GM23338 (cell line): ENCODE results near the gene NOX4. TPM values are rescaled to one million over a fixed set of nuclear protein-coding genes. Genes with fewer than 3 reads are reported as not detected.
A peak's percentile ranks its signal among the peaks of the same experiment; 100 is the strongest.

Experiments
- ATAC-seq: fragments of 200-7000 bp; cut with Tn5 transposase; 3 replicates; pipeline ENCODE4 v1.9.1; 2020
- DNase-seq: peaks from one replicate; pipeline ENCODE4 v3.0.0-alpha.2; 2015; ENCODE audit warnings: low spot score
- H2AFZ ChIP-seq: fragments of 200-600 bp; sonication (generic); 2 replicates; pipeline ENCODE4 v1.8.0; 2016; ENCODE audit warnings: antibody characterized with exemption, mild to moderate bottlenecking, moderate library complexity
- H3F3A ChIP-seq: fragments of 200-600 bp; sonication (generic); replicated peaks from 2 replicates; pipeline ENCODE4 v1.8.0; 2017; ENCODE audit warnings: antibody characterized with exemption, mixed run types, low read depth
- H3K27ac ChIP-seq: fragments of 200-600 bp; sonication (generic); 2 replicates; pipeline ENCODE4 v1.6.1; 2016; ENCODE audit warnings: low read depth
- H3K27me3 ChIP-seq: fragments of 200-600 bp; sonication (generic); 2 replicates; pipeline ENCODE4 v1.8.0; 2016; ENCODE audit warnings: mild to moderate bottlenecking, mixed run types, moderate library complexity; ENCODE audit not compliant: insufficient read depth
- H3K36me3 ChIP-seq: fragments of 200-600 bp; sonication (generic); 2 replicates; pipeline ENCODE4 v1.8.0; 2016; ENCODE audit warnings: mild to moderate bottlenecking; ENCODE audit not compliant: insufficient read depth
- H3K4me1 ChIP-seq: fragments of 200-600 bp; sonication (generic); 2 replicates; pipeline ENCODE4 v1.8.0; 2016; ENCODE audit warnings: mild to moderate bottlenecking, moderate library complexity; ENCODE audit not compliant: insufficient read depth
- H3K4me2 ChIP-seq: fragments of 200-600 bp; sonication (generic); 2 replicates; pipeline ENCODE4 v1.7.1; 2017; ENCODE audit warnings: mixed run types
- H3K4me3 ChIP-seq: fragments of 200-600 bp; sonication (generic); 2 replicates; pipeline ENCODE4 v1.6.1; 2016; ENCODE audit warnings: mixed run types
- H3K79me2 ChIP-seq: fragments of 200-600 bp; sonication (generic); replicated peaks from 2 replicates; pipeline ENCODE4 v1.8.0; 2017; ENCODE audit warnings: mild to moderate bottlenecking; ENCODE audit not compliant: insufficient read depth
- H3K9me2 ChIP-seq: fragments of 200-600 bp; sonication (generic); 2 replicates; pipeline ENCODE4 v1.8.0; 2017; ENCODE audit not compliant: insufficient read depth
- H4K20me1 ChIP-seq: fragments of 200-600 bp; sonication (generic); replicated peaks from 2 replicates; pipeline ENCODE4 v1.8.0; 2017; ENCODE audit warnings: mild to moderate bottlenecking; ENCODE audit not compliant: insufficient read depth
- H3K27ac Mint-ChIP-seq: 2 replicates; pipeline ENCODE4 v1.8.0; 2020; ENCODE audit warnings: inconsistent platforms, mild to moderate bottlenecking, moderate library complexity, mixed read lengths
- H3K27me3 Mint-ChIP-seq: 3 replicates; pipeline ENCODE4 v1.8.0; 2022; ENCODE audit warnings: low read depth, mild to moderate bottlenecking, moderate library complexity, mixed read lengths, inconsistent platforms; ENCODE audit not compliant: insufficient read depth, poor library complexity
- H3K36me3 Mint-ChIP-seq: 3 replicates; pipeline ENCODE4 v1.8.0; 2021; ENCODE audit warnings: low read depth, mild to moderate bottlenecking, inconsistent platforms, moderate library complexity, mixed read lengths
- H3K4me1 Mint-ChIP-seq: 3 replicates; pipeline ENCODE4 v1.8.0; 2020; ENCODE audit warnings: mild to moderate bottlenecking, inconsistent platforms, mixed read lengths
- H3K4me3 Mint-ChIP-seq: 3 replicates; pipeline ENCODE4 v1.8.0; 2021; ENCODE audit warnings: moderate library complexity, mild to moderate bottlenecking, inconsistent platforms, mixed read lengths
- H3K9me3 Mint-ChIP-seq: 3 replicates; pipeline ENCODE4 v1.8.0; 2020; ENCODE audit warnings: moderate library complexity, mild to moderate bottlenecking, inconsistent platforms, mixed read lengths
- CREB1 ChIP-seq: fragments of 250-450 bp; sonication (Bioruptor Pico); IDR thresholded peaks from 2 replicates; pipeline ENCODE4 v1.5.0; 2020; ENCODE audit warnings: low read depth, mild to moderate bottlenecking, moderate library complexity
- ETS1 ChIP-seq: IDR thresholded peaks from 2 replicates; pipeline ENCODE4 v1.6.1; 2016; ENCODE audit warnings: antibody characterized with exemption
- EZH2 ChIP-seq: fragments of 200-600 bp; sonication (generic); IDR thresholded peaks from one replicate; pipeline ENCODE4 v1.8.0; 2017; ENCODE audit warnings: antibody characterized with exemption, mild to moderate bottlenecking, low read depth; ENCODE audit not compliant: unreplicated experiment
- JUNB ChIP-seq: IDR thresholded peaks from one replicate; pipeline ENCODE4 v1.6.1; 2016; ENCODE audit warnings: antibody characterized with exemption; ENCODE audit not compliant: unreplicated experiment
- NANOG ChIP-seq: IDR thresholded peaks from 2 replicates; pipeline ENCODE4 v1.6.1; 2016; ENCODE audit warnings: antibody characterized with exemption, borderline replicate concordance
- POLR2AphosphoS5 ChIP-seq: IDR thresholded peaks from 2 replicates; pipeline ENCODE4 v1.6.1; 2016; ENCODE audit warnings: antibody characterized with exemption, low read depth
- REST ChIP-seq: IDR thresholded peaks from one replicate; pipeline ENCODE4 v1.6.1; 2018; ENCODE audit warnings: antibody characterized with exemption; ENCODE audit not compliant: unreplicated experiment
- STAT1 ChIP-seq: IDR thresholded peaks from one replicate; pipeline ENCODE4 v1.6.1; 2016; ENCODE audit warnings: antibody characterized with exemption; ENCODE audit not compliant: unreplicated experiment
- ZNF331 ChIP-seq: fragments of 250-450 bp; sonication (Bioruptor Pico); IDR thresholded peaks from 2 replicates; pipeline ENCODE4 v1.5.0; 2020; ENCODE audit warnings: low read depth, mild to moderate bottlenecking, moderate library complexity
- polyA plus RNA-seq: library from polyadenylated mRNA; unstranded; fragments of >200 nt; fragmentation: Nextera tagmentation; extraction: Ambion mirVana; gene quantifications from 2 replicates; pipeline ENCODE4 v1.2.1, GENCODE V29; 2016
- total RNA-seq: library from RNA; depleted of rRNA; stranded (reverse); fragments of >200 nt; shearing (Covaris generic); gene quantifications from 2 replicates; pipeline ENCODE4 v1.2.3, GENCODE V29; 2014
- TF ChIP-seq, protein P1 (sequence below), 2 experiments: fragments of 200-600 bp in 1 of 2; sonication (generic) in 1 of 2; conservative IDR thresholded peaks; 2 replicates each; pipeline versions ENCODE4 v1.5.1 to v1.6.1; 2016 to 2017; ENCODE audit warnings: antibody characterized with exemption in 2 of 2, low read depth in 2 of 2, mild to moderate bottlenecking in 2 of 2, moderate library complexity in 1 of 2

The NOX4 gene
- total and polyA plus RNA-seq, 2 experiments from 2014 or later = 1.9 to 2.6 TPM

GRCh38 chr11:89420981-89421380 lies 70.2 kb downstream of the NOX4 start (continued):
- TF ChIP-seq ETS1 (no peak), REST (no peak), NANOG (no peak)
- TF ChIP-seq, protein P1, sequence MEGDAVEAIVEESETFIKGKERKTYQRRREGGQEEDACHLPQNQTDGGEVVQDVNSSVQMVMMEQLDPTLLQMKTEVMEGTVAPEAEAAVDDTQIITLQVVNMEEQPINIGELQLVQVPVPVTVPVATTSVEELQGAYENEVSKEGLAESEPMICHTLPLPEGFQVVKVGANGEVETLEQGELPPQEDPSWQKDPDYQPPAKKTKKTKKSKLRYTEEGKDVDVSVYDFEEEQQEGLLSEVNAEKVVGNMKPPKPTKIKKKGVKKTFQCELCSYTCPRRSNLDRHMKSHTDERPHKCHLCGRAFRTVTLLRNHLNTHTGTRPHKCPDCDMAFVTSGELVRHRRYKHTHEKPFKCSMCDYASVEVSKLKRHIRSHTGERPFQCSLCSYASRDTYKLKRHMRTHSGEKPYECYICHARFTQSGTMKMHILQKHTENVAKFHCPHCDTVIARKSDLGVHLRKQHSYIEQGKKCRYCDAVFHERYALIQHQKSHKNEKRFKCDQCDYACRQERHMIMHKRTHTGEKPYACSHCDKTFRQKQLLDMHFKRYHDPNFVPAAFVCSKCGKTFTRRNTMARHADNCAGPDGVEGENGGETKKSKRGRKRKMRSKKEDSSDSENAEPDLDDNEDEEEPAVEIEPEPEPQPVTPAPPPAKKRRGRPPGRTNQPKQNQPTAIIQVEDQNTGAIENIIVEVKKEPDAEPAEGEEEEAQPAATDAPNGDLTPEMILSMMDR (conservative IDR thresholded peaks at IDR 0.05; ENCODE audit: low read depth in 2 of 2) = no peak

- 0 out of 2 replicates have a peak overlapping the region, but pooled peaks have one; percentile 0 for H3K27ac ChIP-seq
- no peak overlapping the region for H3K4me3 Mint-ChIP-seq
- peaks cover 2% of the 10 kb centered on the region for H3K27me3 Mint-ChIP-seq
- peaks cover 6% of the 10 kb centered on the region; the same call in 1 of the 2 replicates for H3K4me1 ChIP-seq
- ATAC-seq (peak; percentile 77), DNase-seq (peak; percentile 32)
- no peaks in the 10 kb centered on the region for H4K20me1 ChIP-seq
- no peaks in the 10 kb centered on the region for H3K36me3 ChIP-seq
- H3K9me3 Mint-ChIP-seq = no peaks in the 10 kb centered on the region; the same call in 2 of the 3 replicates
- TF ChIP-seq ETS1 (no peak), STAT1 (no peak), CREB1 (CRISPR knock-in tag) (no peak), NANOG (no peak), JUNB (no peak), REST (no peak), EZH2 (no peak), ZNF331 (no peak), POLR2AphosphoS5 (no peak)
- H3K36me3 Mint-ChIP-seq = peaks cover 2% of the 10 kb centered on the region; the same call in 1 of the 3 replicates
- H3K4me3 ChIP-seq = no peak overlapping the region
- peaks cover 14% of the 10 kb centered on the region for H3K4me1 Mint-ChIP-seq
- H3F3A ChIP-seq = no peaks in the 10 kb centered on the region
- H3K27ac Mint-ChIP-seq = peak overlapping the region; percentile 58; the same call in 1 of the 2 replicates
- H3K27me3 ChIP-seq = no peaks in the 10 kb centered on the region
- H3K4me2 ChIP-seq = peak overlapping the region; percentile 14; the same call in 1 of the 2 replicates
- no peak overlapping the region for H2AFZ ChIP-seq
- H3K79me2 ChIP-seq = no peaks in the 10 kb centered on the region
- H3K9me2 ChIP-seq = no peaks in the 10 kb centered on the region
Measured at GRCh38 chr11:89416961-89417360, 74.2 kb downstream of the NOX4 start.
